Loucy (cell line): Measurements from ENCODE around the gene EED.

ENCODE experiments used
- EZH2phosphoT487 ChIP-seq: fragments of 200-600 bp; IDR thresholded peaks from 2 replicates; pipeline ENCODE4 v1.6.1; 2018; ENCODE audit warnings: antibody characterized with exemption, mild to moderate bottlenecking, moderate library complexity, borderline replicate concordance
- TF ChIP-seq, protein P1 (sequence below): fragments of 200-600 bp; sonication (generic); conservative IDR thresholded peaks from 2 replicates; pipeline ENCODE4 v1.5.1; 2014; ENCODE audit warnings: mild to moderate bottlenecking, antibody characterized with exemption, low read length

DNA sequence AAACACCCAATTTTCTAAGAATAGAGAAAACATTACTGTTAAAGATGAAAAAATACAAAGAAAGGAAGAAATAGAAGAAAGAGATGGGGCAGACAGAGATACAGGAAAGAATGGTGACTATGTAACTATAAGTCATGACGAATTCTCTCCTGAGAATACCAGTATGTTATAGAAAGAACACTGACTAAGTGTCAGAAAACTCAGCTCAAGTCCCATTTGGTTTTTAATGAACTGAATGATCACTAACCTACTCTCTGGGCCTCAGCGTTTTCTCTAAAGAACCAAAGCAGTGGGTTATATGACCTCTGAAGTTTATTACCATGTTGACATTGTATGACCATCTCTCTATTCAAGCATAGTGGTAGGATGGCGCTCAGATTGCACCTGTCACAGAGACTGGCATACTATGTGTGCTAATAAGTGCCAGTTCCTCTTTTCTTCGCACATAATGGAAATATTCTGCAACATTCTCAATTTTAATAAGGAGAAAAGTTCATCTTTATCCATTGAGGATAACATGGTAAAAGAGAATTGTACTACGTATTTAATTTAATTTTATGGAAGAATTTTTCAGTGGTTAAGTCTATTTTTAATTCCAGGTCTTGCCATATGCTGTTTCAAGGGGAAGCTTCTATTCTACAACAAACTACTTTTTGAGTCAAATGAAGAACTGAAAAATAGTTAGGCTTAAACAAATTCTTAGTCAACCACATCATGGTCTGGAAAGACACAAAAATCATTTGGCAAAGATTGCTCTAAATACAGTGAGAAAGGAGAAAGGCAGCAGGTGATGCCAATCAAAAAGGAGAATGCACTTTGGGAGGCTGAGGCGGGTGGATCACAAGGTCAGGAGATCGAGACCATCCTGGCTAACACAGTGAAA lies 25.0 kb upstream of the EED start:
- TF ChIP-seq, protein P1, sequence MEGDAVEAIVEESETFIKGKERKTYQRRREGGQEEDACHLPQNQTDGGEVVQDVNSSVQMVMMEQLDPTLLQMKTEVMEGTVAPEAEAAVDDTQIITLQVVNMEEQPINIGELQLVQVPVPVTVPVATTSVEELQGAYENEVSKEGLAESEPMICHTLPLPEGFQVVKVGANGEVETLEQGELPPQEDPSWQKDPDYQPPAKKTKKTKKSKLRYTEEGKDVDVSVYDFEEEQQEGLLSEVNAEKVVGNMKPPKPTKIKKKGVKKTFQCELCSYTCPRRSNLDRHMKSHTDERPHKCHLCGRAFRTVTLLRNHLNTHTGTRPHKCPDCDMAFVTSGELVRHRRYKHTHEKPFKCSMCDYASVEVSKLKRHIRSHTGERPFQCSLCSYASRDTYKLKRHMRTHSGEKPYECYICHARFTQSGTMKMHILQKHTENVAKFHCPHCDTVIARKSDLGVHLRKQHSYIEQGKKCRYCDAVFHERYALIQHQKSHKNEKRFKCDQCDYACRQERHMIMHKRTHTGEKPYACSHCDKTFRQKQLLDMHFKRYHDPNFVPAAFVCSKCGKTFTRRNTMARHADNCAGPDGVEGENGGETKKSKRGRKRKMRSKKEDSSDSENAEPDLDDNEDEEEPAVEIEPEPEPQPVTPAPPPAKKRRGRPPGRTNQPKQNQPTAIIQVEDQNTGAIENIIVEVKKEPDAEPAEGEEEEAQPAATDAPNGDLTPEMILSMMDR, result no peak
- no peak for TF ChIP-seq EZH2phosphoT487
